Measurements from ENCODE around the gene LAT.

The LAT gene

GRCh38 chr16:28981517-28981916, 3.3 kb upstream of the LAT start:
- TF ChIP-seq CTCF (IDR thresholded peaks at IDR 0.05): peak; percentile 60

- no peak for TF ChIP-seq CTCF (IDR thresholded peaks at IDR 0.05)
Measured at GRCh38 chr16:28982418-28982817, 2.4 kb upstream of the LAT start.

- no peak for TF ChIP-seq CTCF (IDR thresholded peaks at IDR 0.05)
Measured at GRCh38 chr16:28982949-28983348, 1.9 kb upstream of the LAT start.

GRCh38 chr16:28983644-28984043, 1.2 kb upstream of the LAT start:
- TF ChIP-seq CTCF (IDR thresholded peaks at IDR 0.05): no peak

GRCh38 chr16:28984091-28984490, 761 bp upstream of the LAT start:
- no peak for TF ChIP-seq CTCF (IDR thresholded peaks at IDR 0.05)

- no peak for TF ChIP-seq CTCF (IDR thresholded peaks at IDR 0.05)
Measured at GRCh38 chr16:28985211-28986041, 574 bp downstream of the LAT start.

- TF ChIP-seq CTCF (IDR thresholded peaks at IDR 0.05): no peak
Measured at GRCh38 chr16:28986046-28986445, 1.2 kb downstream of the LAT start.

GRCh38 chr16:28986492-28986891, 1.6 kb downstream of the LAT start:
- TF ChIP-seq CTCF (IDR thresholded peaks at IDR 0.05): no peak
